WTC11 (cell line): Measurements from ENCODE around the gene BUD13.

ENCODE experiments used
- CBFB ChIP-seq: sonication (generic); formaldehyde crosslinking; IDR thresholded peaks from 2 replicates; pipeline ENCODE4 v1.8.1; 2022; ENCODE audit warnings: mild to moderate bottlenecking, low read depth, missing genetic modification reagents
- CREB1 ChIP-seq: sonication (generic); formaldehyde crosslinking; IDR thresholded peaks from 2 replicates; pipeline ENCODE4 v1.8.0; 2023; ENCODE audit warnings: mild to moderate bottlenecking, missing genetic modification reagents
- CREM ChIP-seq: sonication (generic); formaldehyde crosslinking; IDR thresholded peaks from 2 replicates; pipeline ENCODE4 v1.8.1; 2022; ENCODE audit warnings: mild to moderate bottlenecking, missing genetic modification reagents, moderate library complexity
- ELF4 ChIP-seq: sonication (generic); formaldehyde crosslinking; IDR thresholded peaks from 2 replicates; pipeline ENCODE4 v1.8.1; 2022; ENCODE audit warnings: low read depth, mild to moderate bottlenecking, moderate library complexity, missing genetic modification reagents
- NFE2L1 ChIP-seq: sonication (generic); formaldehyde crosslinking; IDR thresholded peaks from 2 replicates; pipeline ENCODE4 v1.8.1; 2023; ENCODE audit warnings: missing genetic modification reagents
- NR3C1 ChIP-seq: sonication (generic); formaldehyde crosslinking; conservative IDR thresholded peaks from 2 replicates; pipeline ENCODE4 v1.8.1; 2023; ENCODE audit warnings: low read depth, mild to moderate bottlenecking, missing genetic modification reagents
- TP53 ChIP-seq: sonication (generic); formaldehyde crosslinking; IDR thresholded peaks from 2 replicates; pipeline ENCODE4 v1.8.1; 2023; ENCODE audit warnings: mild to moderate bottlenecking, missing genetic modification reagents
- TF ChIP-seq, protein P1 (sequence below): fragments of 200-600 bp; IDR thresholded peaks from 2 replicates; pipeline ENCODE4 v1.8.0; 2022; ENCODE audit warnings: antibody characterized with exemption
- TF ChIP-seq, protein P2 (sequence below): sonication (generic); formaldehyde crosslinking; IDR thresholded peaks from 2 replicates; pipeline ENCODE4 v1.8.1; 2022; ENCODE audit warnings: mild to moderate bottlenecking, moderate library complexity, missing genetic modification reagents
- TF ChIP-seq, protein P3 (sequence below): sonication (generic); formaldehyde crosslinking; IDR thresholded peaks from 2 replicates; pipeline ENCODE4 v1.8.0; 2022; ENCODE audit warnings: missing genetic modification reagents

DNA sequence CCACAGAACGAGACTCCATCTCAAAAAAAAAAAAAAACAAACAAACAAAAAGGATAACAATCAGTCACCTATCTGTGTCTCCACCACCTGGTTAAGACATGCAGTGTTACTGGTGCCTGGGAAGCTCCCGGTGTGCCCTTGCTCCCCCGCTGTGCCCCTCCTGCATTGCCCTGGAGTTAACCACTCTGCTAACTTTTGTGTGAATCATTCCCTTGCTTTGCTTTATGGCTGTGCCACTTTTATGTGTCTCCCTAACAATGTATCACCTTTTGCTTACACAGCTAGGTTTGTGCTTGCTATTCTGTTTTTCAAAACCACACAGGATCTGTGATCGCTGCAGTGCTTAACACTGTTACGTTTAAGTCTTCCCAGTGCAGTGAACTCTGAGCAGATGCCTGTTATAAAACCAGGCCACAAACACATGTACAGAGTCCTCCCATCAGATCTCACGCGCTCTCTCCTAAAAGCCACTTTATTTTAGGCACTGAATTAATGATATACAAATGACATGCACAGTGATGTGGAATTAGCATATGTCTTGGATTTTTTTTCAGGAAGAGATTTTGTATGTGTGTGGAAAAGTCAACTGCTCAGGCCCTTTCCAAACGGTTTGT is 69.9 kb downstream of the BUD13 start:
- TF ChIP-seq CREB1 (CRISPR knock-in tag) (no peak), NFE2L1 (CRISPR knock-in tag) (no peak), ELF4 (CRISPR knock-in tag) (no peak), TP53 (CRISPR knock-in tag) (no peak), NR3C1 (CRISPR knock-in tag) (no peak), CBFB (no peak), CREM (CRISPR knock-in tag) (no peak)
- TF ChIP-seq, protein P1, sequence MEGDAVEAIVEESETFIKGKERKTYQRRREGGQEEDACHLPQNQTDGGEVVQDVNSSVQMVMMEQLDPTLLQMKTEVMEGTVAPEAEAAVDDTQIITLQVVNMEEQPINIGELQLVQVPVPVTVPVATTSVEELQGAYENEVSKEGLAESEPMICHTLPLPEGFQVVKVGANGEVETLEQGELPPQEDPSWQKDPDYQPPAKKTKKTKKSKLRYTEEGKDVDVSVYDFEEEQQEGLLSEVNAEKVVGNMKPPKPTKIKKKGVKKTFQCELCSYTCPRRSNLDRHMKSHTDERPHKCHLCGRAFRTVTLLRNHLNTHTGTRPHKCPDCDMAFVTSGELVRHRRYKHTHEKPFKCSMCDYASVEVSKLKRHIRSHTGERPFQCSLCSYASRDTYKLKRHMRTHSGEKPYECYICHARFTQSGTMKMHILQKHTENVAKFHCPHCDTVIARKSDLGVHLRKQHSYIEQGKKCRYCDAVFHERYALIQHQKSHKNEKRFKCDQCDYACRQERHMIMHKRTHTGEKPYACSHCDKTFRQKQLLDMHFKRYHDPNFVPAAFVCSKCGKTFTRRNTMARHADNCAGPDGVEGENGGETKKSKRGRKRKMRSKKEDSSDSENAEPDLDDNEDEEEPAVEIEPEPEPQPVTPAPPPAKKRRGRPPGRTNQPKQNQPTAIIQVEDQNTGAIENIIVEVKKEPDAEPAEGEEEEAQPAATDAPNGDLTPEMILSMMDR: no peak
- TF ChIP-seq, protein P2, sequence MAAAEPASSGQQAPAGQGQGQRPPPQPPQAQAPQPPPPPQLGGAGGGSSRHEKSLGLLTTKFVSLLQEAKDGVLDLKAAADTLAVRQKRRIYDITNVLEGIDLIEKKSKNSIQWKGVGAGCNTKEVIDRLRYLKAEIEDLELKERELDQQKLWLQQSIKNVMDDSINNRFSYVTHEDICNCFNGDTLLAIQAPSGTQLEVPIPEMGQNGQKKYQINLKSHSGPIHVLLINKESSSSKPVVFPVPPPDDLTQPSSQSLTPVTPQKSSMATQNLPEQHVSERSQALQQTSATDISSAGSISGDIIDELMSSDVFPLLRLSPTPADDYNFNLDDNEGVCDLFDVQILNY (CRISPR knock-in tag): no peak
- TF ChIP-seq, protein P3, sequence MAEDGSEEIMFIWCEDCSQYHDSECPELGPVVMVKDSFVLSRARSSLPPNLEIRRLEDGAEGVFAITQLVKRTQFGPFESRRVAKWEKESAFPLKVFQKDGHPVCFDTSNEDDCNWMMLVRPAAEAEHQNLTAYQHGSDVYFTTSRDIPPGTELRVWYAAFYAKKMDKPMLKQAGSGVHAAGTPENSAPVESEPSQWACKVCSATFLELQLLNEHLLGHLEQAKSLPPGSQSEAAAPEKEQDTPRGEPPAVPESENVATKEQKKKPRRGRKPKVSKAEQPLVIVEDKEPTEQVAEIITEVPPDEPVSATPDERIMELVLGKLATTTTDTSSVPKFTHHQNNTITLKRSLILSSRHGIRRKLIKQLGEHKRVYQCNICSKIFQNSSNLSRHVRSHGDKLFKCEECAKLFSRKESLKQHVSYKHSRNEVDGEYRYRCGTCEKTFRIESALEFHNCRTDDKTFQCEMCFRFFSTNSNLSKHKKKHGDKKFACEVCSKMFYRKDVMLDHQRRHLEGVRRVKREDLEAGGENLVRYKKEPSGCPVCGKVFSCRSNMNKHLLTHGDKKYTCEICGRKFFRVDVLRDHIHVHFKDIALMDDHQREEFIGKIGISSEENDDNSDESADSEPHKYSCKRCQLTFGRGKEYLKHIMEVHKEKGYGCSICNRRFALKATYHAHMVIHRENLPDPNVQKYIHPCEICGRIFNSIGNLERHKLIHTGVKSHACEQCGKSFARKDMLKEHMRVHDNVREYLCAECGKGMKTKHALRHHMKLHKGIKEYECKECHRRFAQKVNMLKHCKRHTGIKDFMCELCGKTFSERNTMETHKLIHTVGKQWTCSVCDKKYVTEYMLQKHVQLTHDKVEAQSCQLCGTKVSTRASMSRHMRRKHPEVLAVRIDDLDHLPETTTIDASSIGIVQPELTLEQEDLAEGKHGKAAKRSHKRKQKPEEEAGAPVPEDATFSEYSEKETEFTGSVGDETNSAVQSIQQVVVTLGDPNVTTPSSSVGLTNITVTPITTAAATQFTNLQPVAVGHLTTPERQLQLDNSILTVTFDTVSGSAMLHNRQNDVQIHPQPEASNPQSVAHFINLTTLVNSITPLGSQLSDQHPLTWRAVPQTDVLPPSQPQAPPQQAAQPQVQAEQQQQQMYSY: no peak
